GM19455 (cell line): Measurements from ENCODE around the gene IL4R.
"Not testable (repeated sequence)": the region's sequence is repeated elsewhere in the genome, so short reads cannot be mapped to it uniquely, and the experiment has no call there.

ENCODE experiments used
- ATAC-seq: cut with Tn5 transposase; IDR thresholded peaks from one replicate; pipeline ENCODE4 v1.9.1; 2021; ENCODE audit not compliant: unreplicated experiment

IL4R gene

DNA sequence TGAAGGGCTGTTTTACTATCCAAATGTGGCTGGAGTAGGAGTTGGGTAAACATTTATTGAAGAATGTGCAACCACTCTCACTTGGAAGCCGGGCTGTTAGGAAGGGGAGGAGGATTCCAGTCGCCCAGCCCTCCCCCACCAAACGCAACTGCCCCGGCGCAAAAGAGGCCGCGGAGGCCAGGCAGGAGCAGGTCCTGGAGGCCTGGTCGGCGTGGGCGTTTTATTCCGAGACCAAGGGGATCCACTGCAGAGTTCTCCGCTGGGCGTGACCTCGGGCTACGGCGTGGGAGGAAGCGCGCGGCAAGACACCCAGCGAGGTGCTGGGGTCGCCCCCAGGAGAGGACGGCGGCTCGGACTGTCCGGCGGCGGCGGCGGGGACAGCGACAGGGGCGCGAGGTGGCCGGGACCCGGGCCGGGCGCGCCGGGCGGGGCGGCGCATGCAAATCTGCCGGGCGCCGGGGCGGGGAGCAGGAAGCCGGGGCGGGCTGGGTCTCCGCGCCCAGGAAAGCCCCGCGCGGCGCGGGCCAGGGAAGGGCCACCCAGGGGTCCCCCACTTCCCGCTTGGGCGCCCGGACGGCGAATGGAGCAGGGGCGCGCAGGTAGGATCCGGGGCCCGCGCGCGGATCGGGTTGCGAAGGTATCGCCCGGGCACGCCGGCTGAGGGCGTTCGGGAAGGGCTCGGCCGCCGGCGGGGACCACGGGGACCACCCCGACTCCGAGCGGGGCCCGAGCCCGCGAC is at the start of gene IL4R:
Gene IL4R (plus strand): TSS at position 553 of the 739 bp plus-strand sequence. CDS start 26,230 bp downstream, outside the sequence.
- ATAC-seq = peak; percentile 54

DNA sequence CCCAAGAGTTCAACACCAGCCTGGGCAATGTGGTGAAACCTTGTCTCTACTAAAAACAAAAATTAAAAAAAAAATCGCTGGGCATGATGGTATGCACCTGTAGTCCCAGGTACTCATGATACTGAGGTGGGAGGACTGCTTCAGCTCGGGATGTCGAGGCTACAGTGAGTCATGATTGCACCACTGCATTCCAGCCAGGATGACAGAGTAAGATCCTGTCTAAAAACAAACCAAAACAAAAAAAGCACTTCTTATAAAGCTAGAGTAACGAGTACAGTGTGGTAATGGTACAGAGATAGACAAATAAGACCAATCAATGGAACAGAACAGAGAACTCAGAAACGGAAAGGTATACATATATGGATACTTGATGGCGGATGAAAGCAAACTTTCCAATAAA is 49.6 kb upstream of the IL4R start:
- ATAC-seq = no peak

DNA sequence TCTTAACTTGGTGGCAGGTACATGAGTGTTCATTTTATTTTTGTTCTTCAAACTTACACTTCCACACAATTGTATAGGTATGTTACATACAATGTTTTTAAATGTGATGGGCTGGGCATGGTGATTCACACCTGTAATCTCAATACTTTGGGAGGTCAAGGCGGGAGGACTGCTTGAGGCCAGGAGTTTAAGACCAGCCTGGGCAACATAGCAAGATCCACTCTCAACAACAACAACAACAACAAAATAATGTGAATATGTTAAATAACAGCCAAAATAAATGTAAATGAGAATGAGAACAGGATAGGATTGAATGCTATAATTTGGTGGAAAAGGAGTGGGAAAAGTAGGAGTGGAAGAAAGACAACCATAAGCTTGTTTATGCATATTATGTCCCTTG is 47.8 kb upstream of the IL4R start:
- no peak for ATAC-seq

DNA sequence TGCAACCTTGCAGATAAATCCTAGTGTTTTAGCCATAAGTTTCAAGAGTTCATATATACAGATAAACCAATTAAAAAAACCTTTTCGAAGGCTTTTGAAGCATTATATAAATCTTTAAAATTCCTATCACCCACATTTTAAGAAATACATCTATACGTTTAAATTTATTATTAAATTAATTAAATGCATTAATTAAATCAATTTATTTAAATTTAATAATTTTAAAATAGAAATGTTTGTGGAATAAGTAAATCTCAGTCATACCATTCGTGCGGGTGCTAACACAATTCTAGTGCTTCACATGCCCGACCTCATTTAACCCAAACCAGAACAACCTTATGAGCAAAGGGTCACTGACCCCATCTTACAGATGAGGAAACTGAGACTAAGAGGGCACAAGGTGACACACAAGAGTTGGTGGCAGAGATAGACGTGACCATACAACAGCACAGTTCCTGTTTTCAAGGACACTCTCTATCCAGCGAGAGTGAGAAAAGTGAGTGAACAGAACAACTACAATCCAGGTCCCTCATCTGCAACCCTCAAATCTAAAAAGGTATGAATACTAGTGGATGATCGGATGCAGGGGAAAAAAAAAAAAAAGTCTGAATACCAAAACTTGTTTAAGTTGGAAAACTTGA is 46.6 kb upstream of the IL4R start:
- ATAC-seq = no peak

DNA sequence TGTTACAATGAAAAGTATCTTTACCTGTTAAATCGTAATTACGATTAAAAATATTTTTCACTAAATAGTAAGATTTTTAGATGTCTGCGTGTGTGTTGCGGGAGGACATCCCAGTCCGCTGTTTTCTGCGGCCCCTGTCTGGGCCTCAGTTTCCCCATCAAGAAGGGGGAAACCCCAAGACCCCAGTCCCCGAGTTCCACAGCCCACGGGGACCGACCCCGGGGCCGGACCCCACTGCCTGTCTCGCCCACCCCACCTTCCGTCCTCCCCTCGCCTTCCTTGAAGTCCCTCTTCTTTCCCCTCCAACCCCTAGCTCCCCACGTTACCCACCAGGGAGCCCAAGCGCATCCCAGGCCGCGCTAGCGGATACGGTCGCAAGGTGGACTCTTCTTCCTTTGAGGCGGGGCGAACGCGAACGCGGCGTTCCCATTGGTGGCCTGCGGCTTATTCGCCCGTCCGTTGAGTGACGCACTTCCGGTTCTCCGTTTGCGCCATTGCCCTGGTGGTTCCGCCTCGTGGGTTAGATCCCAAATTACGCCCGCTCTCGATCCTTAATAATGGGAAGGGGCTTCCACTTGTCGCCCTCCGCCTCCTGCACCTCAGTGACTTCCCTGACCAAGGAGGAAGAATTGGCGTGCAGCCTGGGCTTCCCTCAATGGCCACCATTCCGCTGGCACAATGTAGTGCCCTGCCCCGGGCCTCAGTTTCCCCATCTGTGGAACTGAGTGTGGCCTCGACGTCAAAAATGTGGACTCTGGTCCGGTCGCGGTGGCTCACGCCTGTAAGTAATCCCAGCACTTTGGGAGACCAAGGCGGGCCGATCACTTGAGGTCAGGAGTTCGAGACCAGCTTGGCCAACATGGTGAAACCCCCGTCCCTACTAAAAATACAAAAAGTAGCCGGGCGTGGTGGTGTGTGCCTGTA is 45.1 kb upstream of the IL4R start, which contains the start of gene NSMCE1:
Gene NSMCE1 (minus strand): TSS at position 397 of the 924 bp plus-strand sequence. CDS start 11,202 bp downstream, outside the sequence.
- ATAC-seq = peak; percentile 96

DNA sequence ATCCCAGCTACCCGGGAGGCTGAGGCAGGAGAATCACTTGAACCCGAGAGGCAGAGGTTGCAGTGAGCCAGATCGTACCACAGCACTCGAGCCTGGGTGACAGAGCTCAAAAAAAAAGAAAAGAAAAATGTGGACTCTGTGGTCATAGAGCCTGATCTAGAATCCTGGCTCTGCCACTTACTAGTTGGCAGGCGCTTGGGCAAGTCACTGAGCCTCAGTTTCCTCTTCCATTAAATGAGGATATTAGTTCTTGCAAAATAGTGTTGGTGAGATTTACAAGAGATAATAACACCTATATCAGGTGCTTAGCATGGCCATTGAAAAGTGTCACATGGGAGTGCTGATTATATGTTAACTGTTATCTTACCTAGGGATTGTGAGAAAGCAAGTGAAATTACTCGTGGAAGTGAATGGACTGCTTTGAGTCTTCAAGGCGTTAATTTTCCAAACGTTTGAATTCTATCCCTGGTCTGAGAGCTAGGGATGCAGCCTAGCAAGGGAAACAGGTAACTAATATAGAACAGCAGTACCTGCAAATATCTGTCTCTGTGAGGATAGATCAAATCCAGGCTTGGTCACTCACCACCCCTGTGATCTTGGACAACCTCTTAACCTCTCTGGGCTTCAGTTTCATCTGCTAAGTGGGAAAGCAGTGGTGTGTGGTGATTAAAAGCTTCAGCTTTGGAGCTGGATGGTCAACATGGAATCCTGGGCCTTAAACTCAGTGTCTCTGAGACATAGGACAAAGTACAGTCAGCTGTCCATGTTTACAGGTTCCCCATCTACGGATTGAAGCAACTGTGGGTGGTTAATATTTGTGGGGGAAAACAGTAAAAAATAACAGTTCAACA is 44.2 kb upstream of the IL4R start:
- ATAC-seq = no peak

DNA sequence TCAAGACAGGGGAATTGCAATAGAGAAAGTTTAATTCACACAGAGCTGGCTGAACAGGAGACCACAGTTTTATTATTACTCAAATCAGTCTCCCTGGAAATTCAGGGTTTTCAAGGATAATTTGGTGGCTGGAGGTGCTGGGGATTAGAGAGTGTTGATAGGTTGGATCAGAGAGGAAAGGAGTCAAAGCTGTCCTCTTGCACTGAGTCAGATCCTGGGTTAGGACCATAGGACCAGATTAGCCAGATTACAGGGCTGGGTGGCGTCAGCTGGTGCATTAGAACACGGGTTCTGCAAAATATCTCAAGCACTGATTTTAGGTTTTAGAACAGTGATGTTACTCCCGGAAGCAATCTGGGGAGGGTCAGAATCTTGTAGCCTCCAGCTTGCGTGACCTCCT is 43.4 kb upstream of the IL4R start:
- no peak for ATAC-seq

DNA sequence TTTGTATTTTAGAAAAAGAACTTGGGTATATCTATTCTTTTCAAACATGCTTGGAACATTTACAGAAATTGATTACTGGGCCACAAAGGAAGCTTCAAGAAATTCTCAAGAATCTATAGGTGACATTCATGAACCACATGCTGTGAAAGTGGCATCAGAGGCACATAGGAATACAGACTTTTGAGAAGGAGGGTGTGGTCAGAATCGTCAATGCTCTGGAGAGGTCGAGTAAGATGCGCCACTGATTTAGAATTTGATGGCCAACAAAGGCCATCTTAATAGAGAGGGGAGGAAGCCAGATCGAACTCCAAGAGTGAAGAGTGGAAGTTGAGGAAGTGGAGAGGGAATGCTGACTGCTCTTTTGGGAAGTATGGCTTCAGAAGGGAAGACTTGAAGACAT is 41.7 kb upstream of the IL4R start:
- ATAC-seq = no peak

DNA sequence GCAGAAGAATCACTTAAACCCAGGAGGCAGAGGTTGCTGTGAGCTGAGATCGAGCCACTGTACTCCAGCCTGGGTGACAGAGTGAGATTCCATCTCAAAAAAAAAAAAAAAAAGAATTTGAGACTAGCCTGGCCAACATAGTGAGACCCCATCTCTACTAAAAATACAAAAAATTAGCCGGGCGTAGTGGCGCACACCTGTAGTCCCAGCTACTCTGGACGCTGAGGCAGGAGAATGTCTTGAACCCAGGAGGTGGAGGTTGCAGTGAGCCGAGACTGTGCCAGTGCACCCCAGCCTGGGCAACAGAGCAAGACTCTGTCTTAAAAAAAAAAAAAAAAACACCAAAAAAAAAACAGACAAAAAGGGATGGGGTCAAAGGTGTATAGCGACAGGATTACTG is 41.1 kb upstream of the IL4R start:
- not testable (repeated sequence) for ATAC-seq

DNA sequence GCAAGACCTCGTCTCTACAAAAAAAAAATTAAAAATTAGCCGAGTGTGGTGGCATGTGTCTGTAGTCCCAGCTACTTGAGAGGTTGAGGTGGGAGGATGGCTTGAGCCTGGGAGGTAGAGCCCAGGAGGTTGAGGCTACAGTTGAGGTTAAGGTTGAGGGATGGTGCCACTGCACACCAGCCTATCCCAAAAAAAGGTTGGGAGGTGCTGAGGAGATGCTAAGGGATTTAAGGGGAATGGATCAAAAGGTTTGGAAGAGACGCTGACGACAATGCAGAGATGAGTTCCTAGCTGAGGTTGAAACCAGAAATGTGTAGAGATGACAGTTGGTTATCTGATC is 40.5 kb upstream of the IL4R start:
- no peak for ATAC-seq

DNA sequence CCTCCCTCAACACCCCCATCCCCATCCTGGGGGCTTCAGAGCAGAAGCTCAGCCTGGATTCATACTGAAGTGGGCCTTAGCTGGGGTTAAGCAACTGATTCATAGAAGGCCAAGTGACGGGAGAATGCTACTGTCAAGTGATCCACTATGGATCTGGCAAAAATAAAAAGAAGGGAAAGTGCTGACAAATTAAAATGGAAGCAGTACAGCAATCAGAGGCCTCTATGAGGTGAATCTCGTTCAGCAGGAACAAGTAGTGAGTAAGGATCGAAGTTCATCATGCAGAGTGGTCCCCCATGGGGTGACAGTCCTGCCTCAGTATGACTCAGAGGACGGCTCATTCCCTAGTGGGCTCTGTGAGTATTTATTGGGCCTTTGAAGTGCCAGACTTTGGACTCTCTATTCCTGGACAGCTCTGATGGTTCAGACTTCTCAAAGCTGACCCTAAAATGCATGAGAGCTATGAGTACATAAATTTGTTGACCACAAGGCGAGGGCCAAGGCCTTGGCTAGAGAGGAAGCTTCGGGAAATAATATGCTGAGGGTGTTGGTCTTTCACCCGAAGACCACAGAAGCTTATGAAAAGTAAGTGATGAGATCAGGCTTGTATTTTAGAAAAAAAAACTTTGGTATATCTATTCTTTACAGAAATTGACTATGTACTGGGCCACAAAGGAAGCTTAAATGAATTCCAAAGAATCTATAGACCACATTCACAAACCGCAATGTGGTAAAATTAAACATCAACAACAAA is 39.9 kb upstream of the IL4R start:
- no peak for ATAC-seq

DNA sequence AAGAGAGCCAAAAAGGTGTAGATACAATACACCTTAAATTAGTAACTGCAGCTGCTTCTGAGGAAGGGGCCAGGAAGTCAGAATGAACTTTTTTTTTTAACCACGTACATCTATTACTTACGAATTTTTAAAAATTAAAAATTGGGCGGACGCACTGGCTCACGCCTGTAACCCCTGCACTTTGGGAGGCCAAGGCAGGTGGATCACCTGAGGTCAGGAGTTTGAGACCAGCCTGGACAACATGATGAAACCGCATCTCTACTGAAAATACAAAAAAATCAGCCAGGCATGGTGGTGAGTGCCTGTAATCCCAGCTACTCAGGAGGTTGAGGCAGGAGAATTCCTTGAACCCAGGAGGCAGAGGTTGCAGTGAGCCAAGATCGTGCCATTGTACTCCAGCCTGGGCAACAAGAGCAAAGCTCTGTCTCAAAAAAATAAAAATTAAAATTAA is 39.3 kb upstream of the IL4R start:
- ATAC-seq = not testable (repeated sequence)

DNA sequence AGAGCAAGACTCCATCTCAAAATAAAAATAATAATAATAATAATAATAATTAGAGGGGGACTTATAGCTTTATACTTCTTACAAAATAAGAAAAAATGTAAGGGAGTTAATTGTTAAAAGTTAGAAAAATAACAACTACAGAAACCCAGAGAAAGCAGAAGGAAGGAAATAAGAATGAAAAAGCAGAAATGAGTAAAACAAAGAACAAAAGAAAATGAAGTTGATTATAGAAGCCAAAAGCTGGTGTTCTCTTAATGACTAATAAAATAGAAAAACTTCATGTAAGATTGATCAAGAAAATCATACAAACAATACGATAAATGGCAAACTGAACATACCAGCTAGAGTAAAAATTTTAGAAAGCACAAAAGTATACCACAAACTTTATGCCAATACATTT is 38.4 kb upstream of the IL4R start:
- no peak for ATAC-seq

DNA sequence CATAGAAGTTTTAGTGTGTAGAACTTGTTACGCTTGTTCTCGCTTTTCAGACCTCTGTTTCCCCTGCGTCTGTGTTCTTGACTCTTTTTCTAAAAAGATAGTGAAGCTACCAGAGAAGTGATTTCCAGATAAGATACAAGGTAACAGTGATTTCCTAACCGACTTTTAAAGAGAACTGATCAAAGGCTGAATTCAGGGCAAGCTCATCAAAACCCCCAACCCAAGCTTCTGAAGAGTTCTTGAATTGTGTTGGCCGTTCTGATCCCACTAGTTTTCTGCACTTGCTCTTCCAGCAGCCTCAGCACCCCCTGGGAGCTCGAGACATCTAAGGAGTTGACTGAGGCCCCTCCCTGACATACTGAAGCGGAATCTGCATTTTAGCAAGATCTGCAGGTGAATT is 32.5 kb upstream of the IL4R start:
- no peak for ATAC-seq

DNA sequence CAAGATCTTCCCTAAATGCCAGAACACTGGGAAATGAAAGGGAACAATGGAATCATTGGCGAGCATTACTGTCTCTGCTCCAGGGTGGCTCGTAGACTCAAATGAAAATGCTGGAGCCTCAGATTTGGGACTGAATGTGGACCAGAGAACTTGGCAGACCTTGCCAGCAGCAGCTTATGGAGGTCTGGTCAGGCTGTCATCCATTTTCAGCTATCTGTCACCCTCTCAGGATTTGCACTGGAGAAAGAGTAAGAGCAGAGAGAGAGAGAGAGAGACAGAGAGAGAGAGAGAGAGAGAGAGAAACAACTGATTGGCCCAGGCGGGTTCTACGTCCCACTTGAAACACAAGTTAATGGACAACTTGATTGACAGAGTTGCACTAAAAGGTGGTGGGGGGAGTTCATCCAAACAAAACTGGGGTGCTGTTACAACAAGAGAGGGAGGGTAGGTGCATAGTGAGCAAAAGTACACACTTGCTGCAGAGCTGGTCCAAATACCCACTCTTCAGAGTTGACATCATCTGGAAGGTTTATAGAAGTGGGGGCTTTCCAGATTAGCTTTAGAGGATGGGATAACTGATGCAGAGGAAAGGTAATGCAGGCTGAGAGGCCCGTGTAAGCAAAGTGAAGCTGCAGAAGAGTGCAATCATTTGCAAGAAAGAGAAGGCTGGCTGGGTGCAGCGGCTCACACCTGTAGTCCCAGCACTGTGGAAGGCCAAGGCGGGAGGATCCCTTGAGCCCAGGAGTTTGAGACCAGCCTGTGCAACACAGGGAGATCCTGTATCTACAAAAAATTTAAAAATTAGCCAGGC is 28.7 kb upstream of the IL4R start:
- ATAC-seq = no peak

DNA sequence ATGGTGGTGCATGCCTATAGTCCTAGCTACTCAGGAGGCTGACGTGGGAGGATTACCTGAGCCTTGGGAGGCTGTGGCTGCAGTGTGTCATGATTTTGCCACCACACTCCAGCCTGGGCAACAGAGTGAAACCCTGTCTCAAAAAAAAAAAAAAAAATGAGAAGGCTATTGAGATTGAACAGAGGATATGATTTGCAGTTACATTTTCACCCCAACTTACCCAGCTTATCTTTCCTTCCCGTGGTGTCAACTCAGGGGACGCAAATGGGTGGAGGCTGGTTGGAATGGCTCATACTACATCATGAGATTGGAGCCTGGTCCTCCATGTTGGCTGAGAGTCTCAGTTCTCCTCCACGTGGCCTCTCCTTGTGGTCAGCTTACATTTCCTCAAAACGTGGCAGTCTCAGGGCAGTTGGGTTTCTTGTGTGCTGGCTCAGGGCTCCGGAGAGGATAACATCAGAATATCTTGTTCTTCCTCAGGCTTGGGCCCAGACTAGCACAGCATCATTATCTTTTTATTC is 28.0 kb upstream of the IL4R start:
- ATAC-seq = no peak

DNA sequence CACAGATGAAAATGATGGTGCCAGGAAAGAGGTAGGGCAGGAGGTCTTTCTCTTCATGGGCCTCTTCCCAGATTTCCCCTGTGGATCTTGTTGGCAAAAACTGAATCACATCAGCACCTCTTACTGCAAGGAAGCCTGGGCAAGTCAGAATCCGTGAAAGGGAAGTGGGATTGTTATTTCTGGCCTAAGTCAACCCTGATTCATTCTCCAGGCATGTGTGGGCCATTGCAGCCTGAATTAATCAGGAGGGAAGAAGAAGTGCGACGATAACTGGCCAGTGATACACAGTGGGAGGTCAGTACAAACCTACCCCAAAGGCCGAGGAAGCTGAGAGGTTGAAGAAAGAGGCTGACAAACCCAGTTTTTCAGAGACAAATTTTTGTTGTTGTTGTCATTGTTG is 27.3 kb upstream of the IL4R start:
- no peak for ATAC-seq

DNA sequence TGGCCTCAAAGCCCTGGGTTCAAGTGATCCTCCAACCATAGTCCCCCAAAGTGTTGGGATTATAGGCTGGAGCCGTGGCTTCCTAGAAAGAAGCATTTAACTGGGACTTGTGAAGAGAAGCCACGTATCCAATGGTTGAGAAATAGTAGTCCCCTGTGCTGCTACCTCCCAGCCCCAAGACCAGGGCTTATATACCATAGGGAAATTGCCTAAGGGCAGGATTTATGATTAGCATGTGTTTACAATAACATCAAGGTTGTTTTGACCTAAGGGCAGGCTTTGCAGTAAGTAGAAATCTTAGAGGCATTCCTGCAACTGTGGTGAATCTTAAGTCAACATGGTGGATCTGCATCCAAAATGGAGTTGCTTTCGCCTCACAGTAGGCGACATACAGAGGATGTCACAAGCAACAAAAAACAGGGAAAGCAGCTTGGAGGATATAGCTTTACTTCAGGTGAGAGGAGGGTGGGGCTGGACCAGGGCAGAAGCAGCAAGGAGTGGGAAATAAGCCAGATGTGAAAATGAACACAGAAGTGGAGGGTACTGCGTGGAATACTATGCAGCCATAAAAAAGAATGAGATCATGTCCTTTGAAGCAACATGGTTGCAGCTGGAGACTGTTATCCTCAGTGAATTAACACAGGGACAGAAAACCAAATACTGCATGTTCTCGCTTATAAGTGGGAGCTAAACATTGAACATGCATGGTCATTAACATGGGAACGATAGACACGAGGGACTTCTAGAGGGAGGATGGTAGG is 26.5 kb upstream of the IL4R start:
- no peak for ATAC-seq
